Esophagus squamous epithelium (tissue), 5 donors: Measurements from ENCODE around the gene PAFAH2. TPM values are rescaled to one million over a fixed set of nuclear protein-coding genes. Genes with fewer than 3 reads are reported as not detected.

Experiments used
- DNase-seq: peaks from one replicate; lab custom pipeline; 2025; lab: John Stamatoyannopoulos, UW
- H3K27ac ChIP-seq, 4 donors: fragments of 200-600 bp; sonication (generic); one replicate each; pipeline ENCODE4 v1.5.1; 2016 to 2019; ENCODE audit warnings: mild to moderate bottlenecking in 1 of 4
- H3K27me3 ChIP-seq, 4 donors: fragments of 200-600 bp; sonication (generic); 1 replicate in 3 of 4; 2 replicates in 1 of 4; pipeline versions ENCODE4 v1.5.1 to v1.6.0; 2017 to 2021; ENCODE audit warnings: antibody characterized with exemption in 1 of 4
- H3K36me3 ChIP-seq, 3 donors: fragments of 200-600 bp; sonication (generic); one replicate each; pipeline ENCODE4 v1.5.1; 2016 to 2019
- H3K4me1 ChIP-seq, 3 donors: fragments of 200-600 bp; sonication (generic); one replicate each; pipeline ENCODE4 v1.5.1; 2017 to 2019
- H3K4me3 ChIP-seq, 4 donors: fragments of 200-600 bp; sonication (generic); 1 replicate in 3 of 4; 2 replicates in 1 of 4; pipeline ENCODE4 v1.5.1; 2016 to 2019; ENCODE audit warnings: mild to moderate bottlenecking in 2 of 4, moderate library complexity in 1 of 4
- H3K9me3 ChIP-seq, 3 donors: fragments of 200-600 bp; sonication (generic); one replicate each; pipeline ENCODE4 v1.5.1; 2016 to 2019
- POLR2A ChIP-seq, 4 donors: fragments of 450-650 bp; IDR thresholded peaks; one replicate each; pipeline ENCODE4 v1.6.1; 2017; ENCODE audit warnings: antibody characterized with exemption in 4 of 4, mild to moderate bottlenecking in 4 of 4, moderate library complexity in 3 of 4
- WGBS, 2 donors: methylation state at CpG; one replicate each; pipeline ENCODE4 v1.1.5; 2018; 5-methylcytosine and 5-hydroxymethylcytosine counted together
- intact Hi-C: fragments of 100-400 bp; cut with DNase I; formaldehyde crosslinking; loops from one replicate; pipeline ENCODE4 v1.15.0; 2022
- total RNA-seq, 4 donors: library from RNA; depleted of rRNA; stranded (reverse); fragments of >200 nt; gene quantifications; one replicate each; pipeline ENCODE4 v1.1.0, GENCODE V29; 2016
- TF ChIP-seq, protein P1 (sequence below), 6 experiments: fragments of 450-650 bp in 4 of 6; fragments of 200-600 bp in 2 of 6; sonication (generic) in 2 of 6; IDR thresholded peaks; one replicate each; pipeline ENCODE4 v1.5.1; 2016 to 2019; ENCODE audit warnings: antibody characterized with exemption in 6 of 6, mild to moderate bottlenecking in 4 of 6, moderate library complexity in 4 of 6
- donor health status: DM: yes; HTN: yes; CAD: no.

PAFAH2 gene
- total RNA-seq, 4 donors from 2014 or later, result 8.3 to 17.2 (median 11.7) TPM

- no peak overlapping the region for H3K27ac ChIP-seq
Measured at GRCh38 chr1:26017606-26018005, 19.7 kb upstream of the PAFAH2 start.

GRCh38 chr1:26016953-26017545 lies 19.2 kb upstream of the PAFAH2 start:
- H3K4me3 ChIP-seq, result no peak overlapping the region
- intact Hi-C loops, result no loop called here
- peaks cover 8 to 14% (median 9%) of the 10 kb centered on the region in 3 donors for H3K4me1 ChIP-seq
- no peak overlapping the region for H3K27ac ChIP-seq
- WGBS, 2 donors, result 56 to 74% methylated on average over 4 to 6 of the region's 6 CpGs
- H3K36me3 ChIP-seq, result no peaks in the 10 kb centered on the region
- DNase-seq, result no peak
- no peaks in the 10 kb centered on the region for H3K9me3 ChIP-seq
- TF ChIP-seq POLR2A (IDR thresholded peaks at IDR 0.05), result no peak
- TF ChIP-seq, protein P1, sequence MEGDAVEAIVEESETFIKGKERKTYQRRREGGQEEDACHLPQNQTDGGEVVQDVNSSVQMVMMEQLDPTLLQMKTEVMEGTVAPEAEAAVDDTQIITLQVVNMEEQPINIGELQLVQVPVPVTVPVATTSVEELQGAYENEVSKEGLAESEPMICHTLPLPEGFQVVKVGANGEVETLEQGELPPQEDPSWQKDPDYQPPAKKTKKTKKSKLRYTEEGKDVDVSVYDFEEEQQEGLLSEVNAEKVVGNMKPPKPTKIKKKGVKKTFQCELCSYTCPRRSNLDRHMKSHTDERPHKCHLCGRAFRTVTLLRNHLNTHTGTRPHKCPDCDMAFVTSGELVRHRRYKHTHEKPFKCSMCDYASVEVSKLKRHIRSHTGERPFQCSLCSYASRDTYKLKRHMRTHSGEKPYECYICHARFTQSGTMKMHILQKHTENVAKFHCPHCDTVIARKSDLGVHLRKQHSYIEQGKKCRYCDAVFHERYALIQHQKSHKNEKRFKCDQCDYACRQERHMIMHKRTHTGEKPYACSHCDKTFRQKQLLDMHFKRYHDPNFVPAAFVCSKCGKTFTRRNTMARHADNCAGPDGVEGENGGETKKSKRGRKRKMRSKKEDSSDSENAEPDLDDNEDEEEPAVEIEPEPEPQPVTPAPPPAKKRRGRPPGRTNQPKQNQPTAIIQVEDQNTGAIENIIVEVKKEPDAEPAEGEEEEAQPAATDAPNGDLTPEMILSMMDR (IDR thresholded peaks at IDR 0.05), result no peak
- H3K27me3 ChIP-seq, result no peaks in the 10 kb centered on the region

More at GRCh38 chr1:26017606-26018005, 19.7 kb upstream of the PAFAH2 start:
- peaks cover 8 to 16% (median 12%) of the 10 kb centered on the region in 3 donors for H3K4me1 ChIP-seq
- H3K36me3 ChIP-seq, result no peaks in the 10 kb centered on the region
- DNase-seq, result no peak
- intact Hi-C loops, result no loop called here
- no peak for TF ChIP-seq POLR2A (IDR thresholded peaks at IDR 0.05)
- TF ChIP-seq, protein P1 (IDR thresholded peaks at IDR 0.05), result no peak
- no peaks in the 10 kb centered on the region for H3K9me3 ChIP-seq
- H3K4me3 ChIP-seq, result no peak overlapping the region
- H3K27me3 ChIP-seq, result no peaks in the 10 kb centered on the region
- WGBS, 2 donors, result 43 to 44% methylated on average over 3 to 6 of the region's 6 CpGs

DNA sequence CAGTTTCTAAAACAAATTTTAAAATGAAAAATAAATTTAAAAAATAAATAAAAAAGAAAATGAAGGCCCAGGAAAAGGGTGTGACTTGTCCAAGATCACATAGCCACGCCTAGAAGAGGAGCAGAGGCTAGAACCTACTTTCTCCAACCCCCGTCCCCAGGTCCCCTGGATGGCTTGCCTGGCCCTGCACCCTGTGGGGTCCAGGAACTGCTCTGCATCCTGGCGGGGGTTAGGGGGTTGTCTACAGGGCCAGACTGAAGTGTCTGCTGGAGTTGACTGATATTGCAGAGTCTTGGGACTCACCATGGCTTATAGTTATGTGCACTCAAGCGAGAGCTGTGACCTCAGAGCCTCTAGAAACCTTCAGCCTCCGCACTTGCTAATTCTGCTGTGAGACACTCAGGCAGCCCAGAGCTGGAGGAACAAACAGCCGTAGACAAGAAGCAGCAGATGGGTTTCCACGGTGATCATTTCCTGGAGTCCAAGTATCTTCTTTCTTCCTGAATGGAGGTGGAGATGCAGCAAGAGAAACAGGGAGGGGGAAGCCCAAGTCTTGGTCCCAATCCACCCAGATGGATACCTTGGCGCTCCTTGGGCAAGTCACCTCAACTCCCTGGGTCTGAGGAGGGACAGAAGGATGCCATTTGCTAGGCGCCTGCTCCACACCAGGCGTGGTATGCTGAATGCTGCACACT lies 18.5 kb upstream of the PAFAH2 start:
- TF ChIP-seq, protein P1 (IDR thresholded peaks at IDR 0.05), result no peak
- TF ChIP-seq POLR2A (IDR thresholded peaks at IDR 0.05), result no peak
- no peaks in the 10 kb centered on the region for H3K27me3 ChIP-seq
- H3K4me3 ChIP-seq, result no peak overlapping the region
- H3K9me3 ChIP-seq, result no peaks in the 10 kb centered on the region
- WGBS, 2 donors, result 71 to 73% methylated on average over 7 to 9 of the region's 10 CpGs
- no peak overlapping the region for H3K27ac ChIP-seq
- no peak for DNase-seq
- intact Hi-C loops, result no loop called here
- peaks cover 2 to 11% (median 8%) of the 10 kb centered on the region in 3 donors for H3K4me1 ChIP-seq
- H3K36me3 ChIP-seq, result no peaks in the 10 kb centered on the region

DNA sequence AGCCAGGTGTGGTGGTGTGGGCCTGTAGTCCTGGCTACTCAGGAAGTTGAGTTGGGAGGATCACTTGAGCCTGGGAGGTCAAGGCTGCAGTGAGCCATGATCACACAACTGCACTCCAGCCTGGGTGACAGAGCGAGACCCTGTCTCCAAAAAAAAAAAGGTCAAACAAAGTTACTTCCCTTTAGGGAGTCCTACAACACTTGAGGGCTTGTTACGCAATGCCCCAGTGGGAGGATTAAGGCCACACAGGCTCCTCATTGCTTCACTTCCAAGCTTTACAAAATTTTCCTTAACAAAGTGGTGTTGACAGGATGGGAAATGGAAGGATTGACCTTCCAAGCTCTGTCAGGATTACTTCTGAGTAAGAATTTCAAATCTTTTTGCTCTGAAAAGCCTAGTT lies 17.5 kb upstream of the PAFAH2 start:
- intact Hi-C loops, result no loop called here
- no peak for DNase-seq
- no peaks in the 10 kb centered on the region for H3K36me3 ChIP-seq
- TF ChIP-seq, protein P1 (IDR thresholded peaks at IDR 0.05), result no peak
- no peak for TF ChIP-seq POLR2A (IDR thresholded peaks at IDR 0.05)
- H3K4me1 ChIP-seq, result peaks cover 0 to 11% (median 8%) of the 10 kb centered on the region in 3 donors
- no peak overlapping the region for H3K4me3 ChIP-seq
- 52 to 57% methylated on average over 2 of the region's 2 CpGs for WGBS, 2 donors
- H3K27ac ChIP-seq, result no peak overlapping the region
- no peaks in the 10 kb centered on the region for H3K27me3 ChIP-seq
- H3K9me3 ChIP-seq, result no peaks in the 10 kb centered on the region

DNA sequence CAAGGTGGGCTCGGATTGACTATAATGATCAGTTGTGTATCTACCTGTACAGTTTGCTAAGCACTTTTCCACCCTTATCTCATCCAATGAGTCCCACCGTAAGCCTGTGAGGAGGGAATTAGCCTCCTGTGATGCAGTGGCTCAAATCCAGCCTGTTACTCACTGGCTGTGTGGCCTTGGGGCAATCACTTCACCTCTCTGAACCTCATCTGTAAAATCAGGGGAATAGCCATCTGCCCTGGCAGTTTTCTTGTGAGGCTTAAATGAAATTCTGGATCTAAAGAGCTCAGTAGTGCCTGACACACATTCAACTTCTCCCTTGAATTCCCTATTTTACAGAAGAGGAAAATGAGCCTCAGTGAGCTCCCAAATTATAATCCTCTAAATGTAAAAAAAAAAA lies 16.3 kb upstream of the PAFAH2 start:
- WGBS, 2 donors, result 73 to 83% methylated on average over 2 of the region's 2 CpGs

More for the DNA sequence above, 16.3 kb upstream of the PAFAH2 start:
- Histone ChIP-seq H3K4me1 (peaks cover 0 to 11% (median 8%) of the 10 kb centered on the region in 3 donors), H3K4me3 (no peak overlapping the region), H3K27me3 (no peaks in the 10 kb centered on the region), H3K27ac (no peak overlapping the region), H3K9me3 (no peaks in the 10 kb centered on the region), H3K36me3 (no peaks in the 10 kb centered on the region)
- DNase-seq, result no peak
- intact Hi-C loops, result no loop called here
- TF ChIP-seq, protein P1 (IDR thresholded peaks at IDR 0.05), result no peak
- no peak for TF ChIP-seq POLR2A (IDR thresholded peaks at IDR 0.05)
